WTC11 (cell line): ENCODE data around the gene KLHL29. TPM values are rescaled to one million over a fixed set of nuclear protein-coding genes. Genes with fewer than 3 reads are reported as not detected.

Experiments
- ATAC-seq: fragments of 200-7000 bp; cut with Tn5 transposase; 2 replicates; pipeline ENCODE4 v1.10.0; 2021; ENCODE audit warnings: mild to moderate bottlenecking, moderate library complexity
- CTCF ChIA-PET: fragments of 300-600 bp; sonication (Branson Sonifier 250); formaldehyde crosslinking; loops from one replicate; lab custom pipeline; 2021; ENCODE audit warnings: antibody characterized with exemption; lab: Charles Lee
- POLR2A ChIA-PET: fragments of 350-600 bp; sonication (Branson Sonifier 250); formaldehyde crosslinking; loops from one replicate; lab custom pipeline; 2021; ENCODE audit warnings: antibody characterized with exemption; lab: Charles Lee
- DNase-seq: peaks from one replicate; pipeline ENCODE4 v3.0.0; 2021; ENCODE audit warnings: low spot score
- H3K27ac Mint-ChIP-seq: 2 replicates; pipeline ENCODE4 v1.8.0; 2021; ENCODE audit warnings: mixed read lengths
- H3K27me3 Mint-ChIP-seq: 2 replicates; pipeline ENCODE4 v1.8.0; 2021; ENCODE audit warnings: low read depth, mild to moderate bottlenecking, moderate library complexity, mixed read lengths
- H3K36me3 Mint-ChIP-seq: 2 replicates; pipeline ENCODE4 v1.8.0; 2021; ENCODE audit warnings: mixed read lengths
- H3K4me1 Mint-ChIP-seq: 2 replicates; pipeline ENCODE4 v1.8.0; 2022; ENCODE audit warnings: mixed read lengths
- H3K4me3 Mint-ChIP-seq: 2 replicates; pipeline ENCODE4 v1.8.0; 2021; ENCODE audit warnings: mild to moderate bottlenecking, moderate library complexity, mixed read lengths
- H3K9me3 Mint-ChIP-seq: 2 replicates; pipeline ENCODE4 v1.8.0; 2021; ENCODE audit warnings: mixed read lengths
- ATF3 ChIP-seq: sonication (generic); formaldehyde crosslinking; conservative IDR thresholded peaks from 2 replicates; pipeline ENCODE4 v1.8.1; 2022; ENCODE audit warnings: mild to moderate bottlenecking, missing genetic modification reagents
- CREB1 ChIP-seq: sonication (generic); formaldehyde crosslinking; IDR thresholded peaks from 2 replicates; pipeline ENCODE4 v1.8.0; 2023; ENCODE audit warnings: mild to moderate bottlenecking, missing genetic modification reagents
- CTCF ChIP-seq: fragments of 200-600 bp; IDR thresholded peaks from 2 replicates; pipeline ENCODE4 v1.8.0; 2022; ENCODE audit warnings: antibody characterized with exemption
- E2F1 ChIP-seq: sonication (generic); formaldehyde crosslinking; IDR thresholded peaks from 2 replicates; pipeline ENCODE4 v1.8.0; 2022; ENCODE audit warnings: mild to moderate bottlenecking, missing genetic modification reagents
- IRF2 ChIP-seq: sonication (generic); formaldehyde crosslinking; IDR thresholded peaks from 2 replicates; pipeline ENCODE4 v1.8.0; 2022; ENCODE audit warnings: low read depth, missing genetic modification reagents, borderline replicate concordance
- MAX ChIP-seq: sonication (generic); formaldehyde crosslinking; IDR thresholded peaks from 2 replicates; pipeline ENCODE4 v1.8.0; 2022; ENCODE audit warnings: mild to moderate bottlenecking, missing genetic modification reagents
- OVOL2 ChIP-seq: fragments of 250-450 bp; sonication (Bioruptor Pico); IDR thresholded peaks from 2 replicates; pipeline ENCODE4 v1.9.0; 2021; ENCODE audit warnings: mild to moderate bottlenecking, borderline replicate concordance
- PRDM15 ChIP-seq: sonication (generic); formaldehyde crosslinking; IDR thresholded peaks from 2 replicates; pipeline ENCODE4 v1.8.0; 2022; ENCODE audit warnings: missing genetic modification reagents
- STAT6 ChIP-seq: sonication (generic); formaldehyde crosslinking; conservative IDR thresholded peaks from 2 replicates; pipeline ENCODE4 v1.8.1; 2023; ENCODE audit warnings: mild to moderate bottlenecking, low read depth, missing genetic modification reagents, moderate library complexity
- TCF7 ChIP-seq: sonication (generic); formaldehyde crosslinking; IDR thresholded peaks from 2 replicates; pipeline ENCODE4 v1.8.0; 2022; ENCODE audit warnings: mild to moderate bottlenecking, low read depth, missing genetic modification reagents, moderate library complexity
- USF1 ChIP-seq: sonication (generic); formaldehyde crosslinking; IDR thresholded peaks from 2 replicates; pipeline ENCODE4 v1.8.0; 2022; ENCODE audit warnings: mild to moderate bottlenecking, missing genetic modification reagents
- ZNF263 ChIP-seq: sonication (generic); formaldehyde crosslinking; IDR thresholded peaks from 2 replicates; pipeline ENCODE4 v1.8.1; 2022; ENCODE audit warnings: low read depth, mild to moderate bottlenecking, moderate library complexity, missing genetic modification reagents
- ZNF512 ChIP-seq: sonication (generic); formaldehyde crosslinking; IDR thresholded peaks from 2 replicates; pipeline ENCODE4 v1.8.1; 2022; ENCODE audit warnings: missing genetic modification reagents, borderline replicate concordance
- total RNA-seq: library from RNA; stranded (reverse); gene quantifications from 3 replicates; pipeline ENCODE4 v1.2.3, GENCODE V29; 2021

KLHL29 gene
- total RNA-seq, 1 experiment from 2014 or later: 7.1 TPM

- peaks cover 23% of the 10 kb centered on the region for H3K36me3 Mint-ChIP-seq
- ChIA-PET CTCF (no interaction called here), POLR2A (no interaction called here)
- peaks cover 13% of the 10 kb centered on the region for H3K4me1 Mint-ChIP-seq
- H3K27me3 Mint-ChIP-seq: no peaks in the 10 kb centered on the region
- H3K9me3 Mint-ChIP-seq: peaks cover 13% of the 10 kb centered on the region
- no peak overlapping the region; the same call in 1 of the 2 replicates for H3K27ac Mint-ChIP-seq
- no peak for ATAC-seq
- TF ChIP-seq MAX (CRISPR knock-in tag): no peak
- TF ChIP-seq ZNF263: no peak
- TF ChIP-seq IRF2 (CRISPR knock-in tag): no peak
- TF ChIP-seq STAT6 (CRISPR knock-in tag): no peak
- no peak for TF ChIP-seq ZNF512 (CRISPR knock-in tag)
- no peak for TF ChIP-seq USF1 (CRISPR knock-in tag)
- TF ChIP-seq TCF7 (CRISPR knock-in tag): no peak
- no peak for TF ChIP-seq OVOL2 (CRISPR knock-in tag)
- TF ChIP-seq ATF3 (CRISPR knock-in tag): no peak
- TF ChIP-seq CREB1 (CRISPR knock-in tag): no peak
- no peak for TF ChIP-seq CTCF
- no peak for TF ChIP-seq E2F1 (CRISPR knock-in tag)
- TF ChIP-seq PRDM15 (CRISPR knock-in tag): no peak
- no peak overlapping the region for H3K4me3 Mint-ChIP-seq
- DNase-seq: no peak
These were observed 318.1 kb downstream of the KLHL29 start for GRCh38 chr2:23703037-23703582.
